HL-60 (cell line): Measurements from ENCODE around the gene RBBP8.

ENCODE experiments used
- GABPA ChIP-seq: IDR thresholded peaks from 2 replicates; pipeline ENCODE4 v1.6.1; 2012; ENCODE audit warnings: low read depth
- POLR2AphosphoS5 ChIP-seq: IDR thresholded peaks from 2 replicates; pipeline ENCODE4 v1.6.1; 2012; ENCODE audit warnings: low read depth
- SPI1 ChIP-seq: IDR thresholded peaks from 2 replicates; pipeline ENCODE4 v1.6.1; 2012; ENCODE audit warnings: low read depth, mild to moderate bottlenecking, borderline replicate concordance
- TF ChIP-seq, protein P1 (sequence below): IDR thresholded peaks from one replicate; pipeline ENCODE4 v1.5.1; 2011; ENCODE audit warnings: low read length, control low read depth, inconsistent platforms; ENCODE audit not compliant: insufficient read depth
- TF ChIP-seq, protein P2 (sequence below): IDR thresholded peaks from 2 replicates; pipeline ENCODE4 v1.6.1; 2012; ENCODE audit warnings: low read depth; ENCODE audit not compliant: insufficient replicate concordance

- TF ChIP-seq, protein P1, sequence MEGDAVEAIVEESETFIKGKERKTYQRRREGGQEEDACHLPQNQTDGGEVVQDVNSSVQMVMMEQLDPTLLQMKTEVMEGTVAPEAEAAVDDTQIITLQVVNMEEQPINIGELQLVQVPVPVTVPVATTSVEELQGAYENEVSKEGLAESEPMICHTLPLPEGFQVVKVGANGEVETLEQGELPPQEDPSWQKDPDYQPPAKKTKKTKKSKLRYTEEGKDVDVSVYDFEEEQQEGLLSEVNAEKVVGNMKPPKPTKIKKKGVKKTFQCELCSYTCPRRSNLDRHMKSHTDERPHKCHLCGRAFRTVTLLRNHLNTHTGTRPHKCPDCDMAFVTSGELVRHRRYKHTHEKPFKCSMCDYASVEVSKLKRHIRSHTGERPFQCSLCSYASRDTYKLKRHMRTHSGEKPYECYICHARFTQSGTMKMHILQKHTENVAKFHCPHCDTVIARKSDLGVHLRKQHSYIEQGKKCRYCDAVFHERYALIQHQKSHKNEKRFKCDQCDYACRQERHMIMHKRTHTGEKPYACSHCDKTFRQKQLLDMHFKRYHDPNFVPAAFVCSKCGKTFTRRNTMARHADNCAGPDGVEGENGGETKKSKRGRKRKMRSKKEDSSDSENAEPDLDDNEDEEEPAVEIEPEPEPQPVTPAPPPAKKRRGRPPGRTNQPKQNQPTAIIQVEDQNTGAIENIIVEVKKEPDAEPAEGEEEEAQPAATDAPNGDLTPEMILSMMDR: no peak
- TF ChIP-seq SPI1: peak; percentile 85
- TF ChIP-seq, protein P2, sequence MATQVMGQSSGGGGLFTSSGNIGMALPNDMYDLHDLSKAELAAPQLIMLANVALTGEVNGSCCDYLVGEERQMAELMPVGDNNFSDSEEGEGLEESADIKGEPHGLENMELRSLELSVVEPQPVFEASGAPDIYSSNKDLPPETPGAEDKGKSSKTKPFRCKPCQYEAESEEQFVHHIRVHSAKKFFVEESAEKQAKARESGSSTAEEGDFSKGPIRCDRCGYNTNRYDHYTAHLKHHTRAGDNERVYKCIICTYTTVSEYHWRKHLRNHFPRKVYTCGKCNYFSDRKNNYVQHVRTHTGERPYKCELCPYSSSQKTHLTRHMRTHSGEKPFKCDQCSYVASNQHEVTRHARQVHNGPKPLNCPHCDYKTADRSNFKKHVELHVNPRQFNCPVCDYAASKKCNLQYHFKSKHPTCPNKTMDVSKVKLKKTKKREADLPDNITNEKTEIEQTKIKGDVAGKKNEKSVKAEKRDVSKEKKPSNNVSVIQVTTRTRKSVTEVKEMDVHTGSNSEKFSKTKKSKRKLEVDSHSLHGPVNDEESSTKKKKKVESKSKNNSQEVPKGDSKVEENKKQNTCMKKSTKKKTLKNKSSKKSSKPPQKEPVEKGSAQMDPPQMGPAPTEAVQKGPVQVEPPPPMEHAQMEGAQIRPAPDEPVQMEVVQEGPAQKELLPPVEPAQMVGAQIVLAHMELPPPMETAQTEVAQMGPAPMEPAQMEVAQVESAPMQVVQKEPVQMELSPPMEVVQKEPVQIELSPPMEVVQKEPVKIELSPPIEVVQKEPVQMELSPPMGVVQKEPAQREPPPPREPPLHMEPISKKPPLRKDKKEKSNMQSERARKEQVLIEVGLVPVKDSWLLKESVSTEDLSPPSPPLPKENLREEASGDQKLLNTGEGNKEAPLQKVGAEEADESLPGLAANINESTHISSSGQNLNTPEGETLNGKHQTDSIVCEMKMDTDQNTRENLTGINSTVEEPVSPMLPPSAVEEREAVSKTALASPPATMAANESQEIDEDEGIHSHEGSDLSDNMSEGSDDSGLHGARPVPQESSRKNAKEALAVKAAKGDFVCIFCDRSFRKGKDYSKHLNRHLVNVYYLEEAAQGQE: no peak
- no peak for TF ChIP-seq GABPA
- TF ChIP-seq POLR2AphosphoS5: no peak
Measured at GRCh38 chr18:23068570-23069310, 135.6 kb downstream of the RBBP8 start.
